Measurements from ENCODE around the gene MASP2.

GRCh38 chr1:11026052-11026451 is 21.0 kb downstream of the MASP2 start:
- TF ChIP-seq CTCF (IDR thresholded peaks at IDR 0.05) (no peak), POLR2A (IDR thresholded peaks at IDR 0.05) (no peak)
